Omental fat pad (tissue), 4 donors: ENCODE results near the gene RBM8A. TPM values are rescaled to one million over a fixed set of nuclear protein-coding genes. Genes with fewer than 3 reads are reported as not detected.

Experiments used
- ATAC-seq: fragments of 150-250 bp; one replicate; pipeline ENCODE4 v1.9.1; 2016; ENCODE audit warnings: mild to moderate bottlenecking, moderate library complexity; ENCODE audit not compliant: low FRiP score
- DNase-seq: peaks from one replicate; pipeline ENCODE4 v3.0.0-alpha.2; 2019; ENCODE audit warnings: low spot score
- CTCF ChIP-seq, 3 donors: fragments of 450-650 bp; IDR thresholded peaks; one replicate each; pipeline ENCODE4 v1.5.1; 2016 to 2017; ENCODE audit warnings: antibody characterized with exemption in 3 of 3, mild to moderate bottlenecking in 3 of 3, moderate library complexity in 2 of 3
- total RNA-seq, 4 donors: library from RNA; depleted of rRNA; stranded (reverse); fragments of >200 nt; gene quantifications; one replicate each; pipeline ENCODE4 v1.1.0, GENCODE V29; 2016

RBM8A gene
- total RNA-seq, 4 donors from 2014 or later: 114 to 189 (median 116) TPM

GRCh38 chr1:145884675-145885074, 42.6 kb downstream of the RBM8A start:
- DNase-seq: no peak
- ATAC-seq: no peak
- no peak for TF ChIP-seq CTCF (IDR thresholded peaks at IDR 0.05)

GRCh38 chr1:145879775-145880174, 47.5 kb downstream of the RBM8A start:
- DNase-seq (no peak), ATAC-seq (no peak)
- TF ChIP-seq CTCF (IDR thresholded peaks at IDR 0.05): no peak

- ATAC-seq: no peak
- TF ChIP-seq CTCF (IDR thresholded peaks at IDR 0.05): no peak
Observed at GRCh38 chr1:145878724-145879123, 48.6 kb downstream of the RBM8A start.

GRCh38 chr1:145877923-145878486, 49.3 kb downstream of the RBM8A start:
- DNase-seq: no peak
- ATAC-seq: no peak
- TF ChIP-seq CTCF (IDR thresholded peaks at IDR 0.05): no peak

More at GRCh38 chr1:145878724-145879123, 48.6 kb downstream of the RBM8A start:
- no peak for DNase-seq

GRCh38 chr1:145874646-145875045, 52.6 kb downstream of the RBM8A start:
- DNase-seq (no peak), ATAC-seq (no peak)
- no peak for TF ChIP-seq CTCF (IDR thresholded peaks at IDR 0.05)

GRCh38 chr1:145871994-145872924, 55.0 kb downstream of the RBM8A start:
- no peak for TF ChIP-seq CTCF (IDR thresholded peaks at IDR 0.05)
- no peak for DNase-seq

More at GRCh38 chr1:145871994-145872924, 55.0 kb downstream of the RBM8A start:
- peak; percentile 73 for ATAC-seq

Other genes starting within 250 kb of the RBM8A start
- under 1 TPM in 1 of 4 donors, not detected in 3; 0.63 TPM for gene PDZK1, start 220.1 kb downstream of the RBM8A start, total RNA-seq
- not detected for gene CD160, start 208.0 kb downstream of the RBM8A start, total RNA-seq
- gene RNF115, start 103.4 kb downstream of the RBM8A start, total RNA-seq: 10 to 100 TPM; 12.3 to 41.3 (median 14.3) TPM
- 10 to 100 TPM; 32.1 to 38.3 (median 34.1) TPM for gene POLR3C, start 103.3 kb downstream of the RBM8A start, total RNA-seq
- 1 to 10 TPM; 1.7 to 4.0 (median 2.2) TPM for gene NUDT17, start 81.9 kb downstream of the RBM8A start, total RNA-seq
- gene PIAS3, start 68.4 kb downstream of the RBM8A start, total RNA-seq: 10 to 100 TPM in 2 of 4 donors, 1 to 10 TPM in 2; 7.8 to 25.1 (median 14.5) TPM
- gene ANKRD35, start 41.6 kb downstream of the RBM8A start, total RNA-seq: 1 to 10 TPM; 1.3 to 9.5 (median 2.0) TPM
- gene ITGA10, start 17.4 kb downstream of the RBM8A start, total RNA-seq: 1 to 10 TPM; 1.6 to 2.2 (median 2.1) TPM
- 10 to 100 TPM; 10.2 to 25.2 (median 15.7) TPM for gene PEX11B, start 8.8 kb downstream of the RBM8A start, total RNA-seq
- gene LIX1L, start 30.5 kb upstream of the RBM8A start, total RNA-seq: 10 to 100 TPM; 15.4 to 34.0 (median 28.3) TPM
- 1 to 10 TPM in 1 of 4 donors, under 1 TPM in 3; 0.32 to 1.7 (median 0.58) TPM for gene ANKRD34A, start 37.1 kb upstream of the RBM8A start, total RNA-seq
- 10 to 100 TPM; 19.0 to 31.4 (median 24.0) TPM for gene POLR3GL, start 37.2 kb upstream of the RBM8A start, total RNA-seq
- 1,000 to 10,000 TPM; 1,118 to 3,262 (median 1,971) TPM for gene TXNIP, start 69.1 kb upstream of the RBM8A start, total RNA-seq
- gene HJV, start 94.3 kb upstream of the RBM8A start, total RNA-seq: not detected
- gene NBPF10, start 217.3 kb upstream of the RBM8A start, total RNA-seq: 1 to 10 TPM; 1.3 to 2.3 (median 1.8) TPM